GM12878 (cell line): ENCODE results near the gene UPK1B. TPM values are rescaled to one million over a fixed set of nuclear protein-coding genes. Genes with fewer than 3 reads are reported as not detected.

Source experiments
- ATAC-seq: fragments of 200-7000 bp; cut with Tn5 transposase; 3 replicates; pipeline ENCODE4 v1.9.1; 2020; ENCODE audit warnings: mild to moderate bottlenecking, moderate library complexity
- BruUV-seq: library from RNA; stranded (reverse); fragments of 400-500 nt; replicated peaks from 2 replicates; lab custom pipeline; 2021; lab: Mats Ljungman, UMichigan
- CTCF ChIA-PET: fragments of 300-600 bp; sonication (Branson Sonifier 250); formaldehyde crosslinking; extraction: SDS; loops from one replicate; lab custom pipeline; 2021; ENCODE audit warnings: inconsistent platforms; lab: Yijun Ruan, JAX
- POLR2A ChIA-PET: fragments of 350-600 bp; formaldehyde crosslinking; extraction: SDS; loops from one replicate; lab custom pipeline; 2021; ENCODE audit warnings: inconsistent platforms; lab: Charles Lee
- RAD21 ChIA-PET: fragments of 300-600 bp; sonication (Branson Sonifier 250); formaldehyde crosslinking; loops from one replicate; lab custom pipeline; 2023; ENCODE audit warnings: antibody characterized with exemption; ENCODE audit not compliant: unreplicated experiment; lab: Charles Lee
- SMC1A ChIA-PET: fragments of 300-600 bp; sonication (Branson Sonifier 250); formaldehyde crosslinking; loops from one replicate; lab custom pipeline; 2023; ENCODE audit not compliant: unreplicated experiment, uncharacterized antibody; lab: Charles Lee
- DNase-seq: peaks from one replicate; pipeline ENCODE4 v3.0.0-alpha.2; 2011; ENCODE audit warnings: low read depth, low spot score
- FAIRE-seq: peaks from 3 replicates; lab custom pipeline; 2011; peaks lifted over from hg19 to GRCh38; lab: Jason Lieb, UNC
- H2AFZ ChIP-seq: 2 replicates; pipeline ENCODE4 v1.6.0; 2011; ENCODE audit warnings: low read depth, low read length, control low read depth; ENCODE audit not compliant: control insufficient read depth
- H3K27ac ChIP-seq: 2 replicates; pipeline ENCODE4 v1.5.1; 2011; ENCODE audit warnings: control low read depth; ENCODE audit not compliant: control insufficient read depth, insufficient read depth
- H3K27me3 ChIP-seq, 2 experiments: replicated peaks in 1 of 2; 2 replicates each; pipeline versions ENCODE4 v1.6.0 to v1.6.1; 2011; ENCODE audit warnings: low read length in 1 of 2; ENCODE audit not compliant: control insufficient read depth in 2 of 2, insufficient read depth in 2 of 2
- H3K36me3 ChIP-seq, 2 experiments: 2 replicates each; pipeline ENCODE4 v1.5.1; 2011; ENCODE audit warnings: low read length in 1 of 2; ENCODE audit not compliant: control insufficient read depth in 2 of 2, insufficient read depth in 2 of 2
- H3K4me1 ChIP-seq: 2 replicates; pipeline ENCODE4 v1.6.1; 2011; ENCODE audit warnings: mild to moderate bottlenecking, low read length, moderate library complexity, mixed read lengths; ENCODE audit not compliant: control insufficient read depth, insufficient read depth
- H3K4me2 ChIP-seq: 2 replicates; pipeline ENCODE4 v1.6.0; 2011; ENCODE audit warnings: control low read depth; ENCODE audit not compliant: control insufficient read depth, insufficient read depth
- H3K4me3 ChIP-seq: fragments of 200-600 bp; sonication (generic); 2 replicates; pipeline ENCODE4 v1.5.1; 2016
- H3K79me2 ChIP-seq: 2 replicates; pipeline ENCODE4 v1.6.0; 2011; ENCODE audit warnings: low read length; ENCODE audit not compliant: control insufficient read depth, insufficient read depth
- H3K9ac ChIP-seq: 2 replicates; pipeline ENCODE4 v1.8.0; 2011; ENCODE audit warnings: low read length, control low read depth, mixed read lengths; ENCODE audit not compliant: control insufficient read depth, insufficient read depth
- H3K9me3 ChIP-seq: replicated peaks from 3 replicates; pipeline ENCODE4 v1.5.1; 2011; ENCODE audit warnings: mild to moderate bottlenecking, low read length; ENCODE audit not compliant: control insufficient read depth, insufficient read depth
- H4K20me1 ChIP-seq: 2 replicates; pipeline ENCODE4 v1.6.0; 2011; ENCODE audit not compliant: control insufficient read depth, insufficient read depth
- CHD1 ChIP-seq: IDR thresholded peaks from 2 replicates; pipeline ENCODE4 v1.6.1; 2012; ENCODE audit warnings: low read depth, low read length, improper control_type of control experiment
- DPF2 ChIP-seq: fragments of 450-650 bp; IDR thresholded peaks from 2 replicates; pipeline ENCODE4 v1.6.1; 2017; ENCODE audit warnings: mild to moderate bottlenecking
- HCFC1 ChIP-seq: fragments of 150-350 bp; IDR thresholded peaks from 2 replicates; pipeline ENCODE4 v1.6.1; 2014; ENCODE audit warnings: low read length
- HSF1 ChIP-seq: fragments of 150-350 bp; IDR thresholded peaks from 2 replicates; pipeline ENCODE4 v1.6.1; 2014; ENCODE audit warnings: mild to moderate bottlenecking, low read depth, low read length
- NR2C1 ChIP-seq: fragments of 450-650 bp; IDR thresholded peaks from 2 replicates; pipeline ENCODE4 v1.6.1; 2017; ENCODE audit warnings: antibody characterized with exemption, mild to moderate bottlenecking, moderate library complexity
- SIX5 ChIP-seq: IDR thresholded peaks from 2 replicates; pipeline ENCODE4 v1.6.1; 2011; ENCODE audit warnings: mild to moderate bottlenecking, low read depth, low read length, moderate library complexity; ENCODE audit not compliant: severe bottlenecking
- SREBF2 ChIP-seq: IDR thresholded peaks from 2 replicates; pipeline ENCODE4 v1.6.1; 2012; ENCODE audit warnings: mild to moderate bottlenecking, low read length
- ZNF217 ChIP-seq: fragments of 450-650 bp; IDR thresholded peaks from 2 replicates; pipeline ENCODE4 v1.6.1; 2017; ENCODE audit warnings: antibody characterized with exemption, mild to moderate bottlenecking
- WGBS: methylation state at CpG from one replicate; pipeline ENCODE4 v1.1.6; 2016; ENCODE audit warnings: low lambda C conversion rate; ENCODE audit not compliant: insufficient replicate concordance, insufficient coverage; ENCODE audit errors: missing lambda C conversion rate; 5-methylcytosine and 5-hydroxymethylcytosine counted together
- in situ Hi-C: fragments of 300-500 bp; cut with MboI; formaldehyde crosslinking; loops from 9 replicates; pipeline ENCODE4 v1.14.3; 2018; ENCODE audit warnings: mixed read lengths
- intact Hi-C: fragments of 100-400 bp; cut with micrococcal nuclease; formaldehyde crosslinking; loops from one replicate; pipeline ENCODE4 v1.14.2; 2022; ENCODE audit not compliant: unreplicated experiment
- polyA plus RNA-seq, 11 experiments: library from polyadenylated mRNA; depleted of rRNA in 4 of 11; unstranded in 6 of 11; stranded (reverse) in 5 of 11; fragments of >200 nt; fragmentation: Nextera tagmentation in 4 of 11; fragmentation: Illumina TruSeq in 1 of 11; extraction: Ambion mirVana in 4 of 11; extraction: Trizol in 1 of 11; gene quantifications; 1 replicate in 1 of 11; 2 replicates in 10 of 11; pipeline versions ENCODE4 v1.2.1 to v1.2.3, GENCODE V29; 2011 to 2016; ENCODE audit warnings: inconsistent platforms in 2 of 11, missing spikeins in 2 of 11, low read depth in 1 of 11
- total RNA-seq, 4 experiments: library from RNA; depleted of rRNA in 3 of 4; stranded (reverse); fragments of >200 nt in 3 of 4; fragmentation: Illumina TruSeq in 1 of 4; extraction: Trizol in 1 of 4; gene quantifications; 2 replicates each; pipeline versions ENCODE4 v1.2.1 to v1.2.3, GENCODE V29; 2013 to 2021

Gene UPK1B
- total and polyA plus RNA-seq, 10 of the 15 experiments (the other 5 are each of a cell fraction or from before 2014, with no cell fraction given), result not detected

- H3K9me3 ChIP-seq, result no peaks in the 10 kb centered on the region
- H3K36me3 ChIP-seq, result peaks cover 5 to 17% of the 10 kb centered on the region in 2 experiments
- ATAC-seq (no peak), DNase-seq (no peak), FAIRE-seq (no peak)
- POLR2A ChIA-PET, result no interaction called here
- SMC1A ChIA-PET, result interaction anchor here (1.5 kb wide), 1 partner anchor 10 kb away, joined by 3 read pairs; no protein-coding TSS in a partner anchor
- H3K27me3 ChIP-seq, result no peaks in the 10 kb centered on the region
- intact Hi-C loops, result no loop called here
- in situ Hi-C loops, result no loop called here
- H3K9ac ChIP-seq, result no peak overlapping the region
- CTCF ChIA-PET, result interaction anchor here (3.1 kb wide), 1 partner anchor 17 kb away, joined by 17 read pairs; the partner anchor contains the start of gene B4GALT4
- no peaks in the 10 kb centered on the region for H3K79me2 ChIP-seq
- no peaks in the 10 kb centered on the region for H3K4me1 ChIP-seq
- 100% methylated on average over 5 of the region's 5 CpGs for WGBS
- no peak overlapping the region for H3K4me3 ChIP-seq
- no peaks in the 10 kb centered on the region for H4K20me1 ChIP-seq
- H3K27ac ChIP-seq, result no peak overlapping the region
- no peak overlapping the region for H3K4me2 ChIP-seq
- TF ChIP-seq HCFC1, result no peak
- TF ChIP-seq SIX5, result no peak
- no peak for TF ChIP-seq HSF1
- no peak for TF ChIP-seq SREBF2
- TF ChIP-seq ZNF217, result no peak
- TSS peak; percentile 9 for BruUV-seq
- H2AFZ ChIP-seq, result no peak overlapping the region
- RAD21 ChIA-PET, result interaction anchor here (1.6 kb wide), 1 partner anchor 18 kb away, joined by 4 read pairs; the partner anchor contains the start of gene B4GALT4
Observed at GRCh38 chr3:119223511-119223910, 50.1 kb downstream of the UPK1B start.

GRCh38 chr3:119225121-119225520 is 51.7 kb downstream of the UPK1B start:
- ATAC-seq (no peak), DNase-seq (no peak), FAIRE-seq (no peak)
- Histone ChIP-seq H3K4me1 (no peaks in the 10 kb centered on the region), H4K20me1 (no peaks in the 10 kb centered on the region), H2AFZ (no peak overlapping the region), H3K36me3 (peaks cover 5 to 15% of the 10 kb centered on the region in 2 experiments; a peak in 3 of 4 replicates), H3K9me3 (no peaks in the 10 kb centered on the region), H3K27ac (no peak overlapping the region)
- WGBS, result 96% methylated on average over 3 of the region's 3 CpGs
- BruUV-seq, result no TSS peak
- RAD21 ChIA-PET, result interaction anchor here (1.1 kb wide), 1 partner anchor 16 kb away, joined by 3 read pairs; no protein-coding TSS in a partner anchor
- in situ Hi-C loops, result no loop called here
- CTCF ChIA-PET, result interaction anchor here (0.5 to 3.1 kb wide), 3 partner anchors 10 to 38 kb away, joined by 3 to 17 read pairs (median 4); partner anchors contain the start of gene B4GALT4
- SMC1A ChIA-PET, result interaction anchor here (0.9 to 2.4 kb wide), 5 partner anchors 10 to 127 kb away, joined by 3 to 11 read pairs (median 3); partner anchors contain the start of gene B4GALT4
- TF ChIP-seq DPF2, result no peak
- TF ChIP-seq NR2C1, result no peak
- TF ChIP-seq CHD1, result no peak
- TF ChIP-seq, all 136 proteins: peak for 0
- H3K4me2 ChIP-seq, result no peak overlapping the region
- no peaks in the 10 kb centered on the region for H3K27me3 ChIP-seq
- H3K79me2 ChIP-seq, result no peaks in the 10 kb centered on the region
- H3K4me3 ChIP-seq, result no peak overlapping the region
- POLR2A ChIA-PET, result interaction anchor here (1.2 kb wide), 1 partner anchor 13 kb away, joined by 3 read pairs; no protein-coding TSS in a partner anchor
- no peak overlapping the region for H3K9ac ChIP-seq
- intact Hi-C loops, result no loop called here
